T-helper 22 cell (primary cell): ENCODE measurements around the gene SLC35F6.
"Not testable (repeated sequence)": the region's sequence is repeated elsewhere in the genome, so short reads cannot be mapped to it uniquely, and the experiment has no call there.

ENCODE experiments used
- DNase-seq: peaks from one replicate; pipeline ENCODE4 v3.0.0-alpha.2; 2020; ENCODE audit warnings: low read depth

SLC35F6 gene

GRCh38 chr2:26757873-26758789 is 6.0 kb upstream of the SLC35F6 start:
- DNase-seq, result no peak

- no peak for DNase-seq
Observed at GRCh38 chr2:26758790-26759321, 5.2 kb upstream of the SLC35F6 start.

- DNase-seq, result no peak
Observed at GRCh38 chr2:26759845-26760244, 4.2 kb upstream of the SLC35F6 start.

GRCh38 chr2:26760991-26761390 is 3.1 kb upstream of the SLC35F6 start:
- not testable (repeated sequence) for DNase-seq

DNA sequence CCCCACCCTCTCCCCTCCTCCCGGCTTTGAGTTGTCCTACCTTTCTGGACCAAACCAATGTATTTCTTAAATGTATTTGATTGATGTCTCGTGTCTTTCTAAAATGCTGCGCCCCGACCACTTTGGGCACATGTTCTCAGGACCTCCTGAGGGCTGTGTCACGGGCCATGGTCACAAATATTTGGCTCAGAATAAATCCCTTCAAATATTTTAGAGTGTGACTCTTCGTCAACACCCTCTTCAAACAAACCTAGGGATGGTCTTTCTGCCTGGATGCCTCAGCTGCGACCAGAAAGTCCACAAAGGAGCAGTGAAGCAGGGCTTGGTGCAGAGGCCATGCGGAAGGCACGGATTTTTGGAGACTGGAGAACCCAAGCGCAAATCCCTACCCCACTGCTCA is 1.1 kb upstream of the SLC35F6 start:
- no peak for DNase-seq

DNA sequence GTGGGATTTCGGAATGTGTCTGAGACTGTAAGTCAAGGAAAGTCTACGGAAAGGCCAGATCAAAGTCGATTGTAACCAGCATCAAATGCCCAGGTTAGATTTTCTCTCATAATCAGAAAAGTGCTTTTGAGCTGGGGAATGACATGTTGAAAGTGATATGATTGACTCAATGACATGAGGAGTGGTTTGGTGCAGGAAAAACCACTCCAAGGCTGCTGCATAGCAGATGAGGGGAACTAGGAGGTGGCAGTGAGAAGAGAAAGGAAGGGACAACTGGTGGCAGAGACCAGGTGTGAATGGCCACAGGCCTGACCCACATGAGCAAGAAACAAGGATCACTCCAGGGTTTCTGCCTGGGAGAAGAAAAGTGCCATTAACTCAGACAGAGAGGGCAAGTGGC is 822 bp downstream of the SLC35F6 start:
- no peak for DNase-seq

DNA sequence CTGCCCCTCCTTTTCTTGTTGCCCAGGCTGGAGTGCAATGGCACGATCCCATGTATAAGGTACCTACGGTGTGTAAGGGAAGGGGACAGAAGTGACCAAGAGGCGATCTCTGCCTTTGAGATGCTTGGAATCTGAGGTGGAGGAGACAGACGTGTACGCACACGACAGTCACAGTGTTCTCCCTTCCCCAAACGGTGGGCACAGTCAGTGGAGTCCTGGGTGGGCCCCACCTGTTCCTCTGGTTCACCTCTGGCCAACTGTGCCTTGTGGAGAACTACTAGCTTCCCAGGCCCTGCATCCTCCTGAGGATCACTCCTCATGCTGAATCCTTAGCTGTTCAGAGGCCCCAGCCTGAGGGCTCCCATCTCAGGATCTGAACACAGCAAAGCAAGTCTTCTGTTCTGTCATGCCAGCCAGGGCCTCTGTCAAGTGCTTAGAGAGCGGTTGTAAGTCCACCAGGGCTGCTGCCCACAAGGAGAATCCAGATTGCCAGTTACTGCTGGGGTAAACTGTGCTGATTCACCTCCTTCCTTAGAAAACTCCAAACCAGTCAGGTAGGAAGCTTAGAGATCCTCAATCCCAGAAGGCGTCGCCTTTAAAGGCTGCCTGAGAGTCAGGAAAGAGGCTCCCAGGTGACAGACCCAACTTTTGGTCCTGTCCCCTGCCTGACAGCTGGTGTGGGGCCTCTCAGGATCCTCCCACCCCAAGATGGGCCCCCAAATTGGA is 1.6 kb downstream of the SLC35F6 start:
- DNase-seq, result no peak

GRCh38 chr2:26767129-26767528 is 3.0 kb downstream of the SLC35F6 start:
- DNase-seq, result no peak

DNA sequence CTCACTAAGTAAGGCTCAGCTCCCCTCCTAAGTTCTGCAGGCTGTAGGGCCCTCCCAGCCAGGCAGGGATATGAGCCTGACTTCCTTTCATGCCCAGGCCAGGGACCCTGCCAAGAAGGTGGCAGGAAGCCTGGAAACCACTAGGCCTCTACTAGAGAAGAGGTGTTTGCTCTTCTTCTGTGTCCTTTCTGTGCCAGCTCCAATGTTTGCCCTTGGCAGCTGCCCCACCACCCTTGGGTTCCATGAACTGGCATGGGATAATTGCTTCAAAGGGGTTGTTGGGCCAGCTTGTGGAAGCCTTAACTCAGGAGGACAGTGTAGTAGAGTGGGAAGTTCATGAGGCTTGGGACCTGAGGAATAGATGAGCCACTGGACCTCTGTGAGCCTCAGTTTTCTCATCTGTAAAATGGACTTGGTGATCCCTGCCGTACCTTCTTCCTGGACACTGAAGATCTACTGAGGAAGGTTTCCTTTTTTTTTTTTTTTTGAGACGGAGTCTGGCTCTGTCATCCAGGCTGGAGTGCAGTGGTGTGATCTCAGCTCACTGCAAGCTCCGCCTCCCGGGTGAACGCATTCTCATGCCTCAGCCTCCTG is 3.9 kb downstream of the SLC35F6 start:
- no peak for DNase-seq

GRCh38 chr2:26768759-26769088 is 4.6 kb downstream of the SLC35F6 start:
- DNase-seq, result no peak

DNA sequence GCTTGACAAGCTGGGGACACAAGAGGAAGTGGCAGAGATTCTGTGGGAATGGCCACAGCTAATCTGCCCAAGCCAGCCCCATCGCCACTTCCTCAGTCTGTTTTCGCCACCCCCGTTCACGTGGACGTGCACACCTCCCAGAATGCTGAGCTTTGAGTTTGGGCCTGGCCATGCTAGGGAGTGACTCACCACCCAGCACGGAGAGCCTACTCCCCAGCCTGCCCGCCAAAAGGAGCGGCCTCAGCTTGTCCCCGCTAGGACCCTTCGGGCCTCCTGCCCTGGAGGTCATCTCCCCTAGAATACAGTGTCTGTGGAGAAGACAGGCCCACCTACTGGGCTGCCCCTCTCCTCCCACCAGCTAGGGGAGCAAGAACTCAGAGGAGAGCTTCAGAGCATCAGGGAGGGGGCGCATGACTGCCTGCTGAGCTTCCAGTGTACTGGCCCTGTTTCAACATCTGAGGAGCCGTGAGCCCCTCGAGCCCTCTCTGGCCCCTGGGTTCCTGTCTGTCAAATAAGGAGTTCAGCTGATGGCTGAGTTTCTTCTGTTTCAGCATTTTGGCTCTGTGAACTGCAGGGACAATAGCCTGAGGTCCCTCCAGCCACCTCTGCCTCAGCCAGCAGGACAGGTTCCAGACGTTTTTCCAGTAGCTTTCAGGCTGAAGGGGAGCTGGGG is 5.1 kb downstream of the SLC35F6 start:
- DNase-seq, result no peak

GRCh38 chr2:26770986-26771586 is 7.0 kb downstream of the SLC35F6 start:
- DNase-seq, result no peak

- no peak for DNase-seq
Observed at GRCh38 chr2:26772064-26773001, 8.2 kb downstream of the SLC35F6 start.

- no peak for DNase-seq
Observed at GRCh38 chr2:26776195-26776800, 12.2 kb downstream of the SLC35F6 start.

DNA sequence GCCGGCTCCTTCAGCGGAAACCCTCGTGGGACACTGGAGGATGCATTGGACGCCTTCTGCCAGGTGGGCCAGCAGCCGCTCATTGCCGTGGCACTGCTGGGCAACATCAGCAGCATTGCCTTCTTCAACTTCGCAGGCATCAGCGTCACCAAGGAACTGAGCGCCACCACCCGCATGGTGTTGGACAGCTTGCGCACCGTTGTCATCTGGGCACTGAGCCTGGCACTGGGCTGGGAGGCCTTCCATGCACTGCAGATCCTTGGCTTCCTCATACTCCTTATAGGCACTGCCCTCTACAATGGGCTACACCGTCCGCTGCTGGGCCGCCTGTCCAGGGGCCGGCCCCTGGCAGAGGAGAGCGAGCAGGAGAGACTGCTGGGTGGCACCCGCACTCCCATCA is 14.0 kb downstream of the SLC35F6 start:
- no peak for DNase-seq

- DNase-seq, result no peak
Observed at GRCh38 chr2:26778507-26778906, 14.4 kb downstream of the SLC35F6 start.

- DNase-seq, result no peak
Observed at GRCh38 chr2:26780203-26780760, 16.2 kb downstream of the SLC35F6 start.

DNA sequence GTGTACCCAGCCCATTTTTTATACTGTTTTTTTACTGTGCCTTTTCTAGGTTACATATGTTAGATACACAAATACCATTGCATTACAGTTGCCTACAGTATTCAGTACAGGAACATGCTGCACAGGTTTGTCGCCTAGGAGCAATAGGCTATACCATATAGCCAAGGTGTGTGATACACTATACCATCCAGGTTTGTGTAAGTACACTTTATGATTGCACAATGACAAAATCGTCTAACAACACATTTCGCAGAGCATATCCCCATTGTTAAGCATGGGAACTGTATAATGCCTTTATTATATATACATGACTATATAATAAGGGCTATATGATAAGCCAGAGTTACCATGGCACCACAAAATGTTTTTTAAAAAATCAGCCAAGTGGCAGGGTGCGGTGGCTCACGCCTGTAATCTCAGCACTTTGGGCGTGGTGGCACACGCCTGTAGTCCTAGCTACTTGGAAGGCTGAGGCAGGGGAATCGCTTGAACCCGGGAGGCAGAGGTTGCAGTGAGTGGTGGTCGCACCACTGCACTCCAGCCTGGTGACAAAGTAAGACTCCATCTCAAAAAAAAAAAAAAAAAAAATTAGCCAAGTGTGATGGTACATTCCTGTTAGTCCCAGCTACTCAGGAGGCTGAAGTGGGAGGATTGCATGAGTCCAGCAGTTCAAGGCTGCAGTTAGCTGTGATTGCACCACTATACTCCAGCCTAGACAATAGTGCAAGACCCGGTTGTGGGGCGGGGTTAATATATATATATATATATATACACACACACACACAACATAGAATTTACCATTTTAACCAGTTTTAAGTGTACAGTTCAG is 19.0 kb downstream of the SLC35F6 start:
- no peak for DNase-seq
